ENCODE results near the gene ADH7. TPM values are rescaled to one million over a fixed set of nuclear protein-coding genes. Genes with fewer than 3 reads are reported as not detected.

The ADH7 gene
- total RNA-seq, 2 donors from 2014 or later: not detected

- intact Hi-C loops (cut with DNase I): no loop called here
- no peak overlapping the region for H3K27ac ChIP-seq
- no peak overlapping the region for H3K4me3 ChIP-seq
- H3K36me3 ChIP-seq: no peaks in the 10 kb centered on the region
- H3K27me3 ChIP-seq: no peaks in the 10 kb centered on the region
- no peak for DNase-seq
- no peak overlapping the region for H3K9ac ChIP-seq (ENCODE audit: low read depth in 2 of 2, low read length in 2 of 2)
- no peak for TF ChIP-seq CTCF (IDR thresholded peaks at IDR 0.05)
- H3K4me1 ChIP-seq: no peaks in the 10 kb centered on the region
- H3K9me3 ChIP-seq: no peaks in the 10 kb centered on the region
These were observed 3.3 kb upstream of the ADH7 start for GRCh38 chr4:99438405-99438780.

- TF ChIP-seq CTCF (IDR thresholded peaks at IDR 0.05): no peak
These were observed 2.7 kb upstream of the ADH7 start for GRCh38 chr4:99437723-99438404.

GRCh38 chr4:99436976-99437722 is 2.0 kb upstream of the ADH7 start:
- H3K4me3 ChIP-seq: no peak overlapping the region
- no peak overlapping the region for H3K9ac ChIP-seq (ENCODE audit: low read depth in 2 of 2, low read length in 2 of 2)
- H3K27ac ChIP-seq: no peak overlapping the region
- intact Hi-C loops (cut with DNase I): no loop called here
- no peaks in the 10 kb centered on the region for H3K36me3 ChIP-seq
- no peaks in the 10 kb centered on the region for H3K9me3 ChIP-seq
- H3K4me1 ChIP-seq: no peaks in the 10 kb centered on the region
- H3K27me3 ChIP-seq: no peaks in the 10 kb centered on the region
- TF ChIP-seq CTCF (IDR thresholded peaks at IDR 0.05): no peak
- DNase-seq: no peak

More at GRCh38 chr4:99437723-99438404, 2.7 kb upstream of the ADH7 start:
- Histone ChIP-seq H3K4me1 (no peaks in the 10 kb centered on the region), H3K9me3 (no peaks in the 10 kb centered on the region), H3K27ac (no peak overlapping the region), H3K9ac (ENCODE audit: low read depth in 2 of 2, low read length in 2 of 2) (no peak overlapping the region), H3K4me3 (no peak overlapping the region), H3K27me3 (no peaks in the 10 kb centered on the region), H3K36me3 (no peaks in the 10 kb centered on the region)
- intact Hi-C loops (cut with DNase I): no loop called here
- DNase-seq: no peak

- TF ChIP-seq CTCF (IDR thresholded peaks at IDR 0.05): no peak
- no peak overlapping the region for H3K27ac ChIP-seq
- intact Hi-C loops (cut with DNase I): no loop called here
These were observed 1.3 kb upstream of the ADH7 start for GRCh38 chr4:99436462-99436861.

GRCh38 chr4:99430106-99430505 is 5.0 kb downstream of the ADH7 start:
- Histone ChIP-seq H3K27ac (no peak overlapping the region), H3K27me3 (no peaks in the 10 kb centered on the region), H3K4me1 (no peaks in the 10 kb centered on the region), H3K9me3 (no peaks in the 10 kb centered on the region), H3K9ac (ENCODE audit: low read depth in 2 of 2, low read length in 2 of 2) (no peak overlapping the region), H3K4me3 (no peak overlapping the region), H3K36me3 (no peaks in the 10 kb centered on the region)
- DNase-seq: no peak
- intact Hi-C loops (cut with DNase I): no loop called here
- no peak for TF ChIP-seq CTCF (IDR thresholded peaks at IDR 0.05)

More at GRCh38 chr4:99436462-99436861, 1.3 kb upstream of the ADH7 start:
- no peaks in the 10 kb centered on the region for H3K4me1 ChIP-seq
- H3K9me3 ChIP-seq: no peaks in the 10 kb centered on the region
- DNase-seq: no peak
- no peaks in the 10 kb centered on the region for H3K36me3 ChIP-seq
- H3K4me3 ChIP-seq: no peak overlapping the region
- H3K27me3 ChIP-seq: no peaks in the 10 kb centered on the region
- H3K9ac ChIP-seq (ENCODE audit: low read depth in 2 of 2, low read length in 2 of 2): no peak overlapping the region

All from colonic mucosa (tissue), 4 donors.